Spleen (tissue), 11 donors: ENCODE measurements around the gene GRIK2. TPM values are rescaled to one million over a fixed set of nuclear protein-coding genes. Genes with fewer than 3 reads are reported as not detected.
A peak's percentile ranks its signal among the peaks of the same experiment; 100 is the strongest.

Experiments used
- DNase-seq: peaks from one replicate; pipeline ENCODE4 v3.0.0-alpha.2; 2020
- H3K27ac ChIP-seq, 8 donors: fragments of 200-600 bp; sonication (generic) in 7 of 8; 1 replicate in 4 of 8; 2 replicates in 4 of 8; pipeline versions ENCODE4 v1.5.0 to v1.8.0; 2016 to 2021; ENCODE audit warnings: inconsistent platforms in 4 of 8, mild to moderate bottlenecking in 4 of 8, moderate library complexity in 1 of 8
- H3K27me3 ChIP-seq, 7 donors: fragments of 200-600 bp; sonication (generic) in 6 of 7; replicated peaks in 1 of 7; 1 replicate in 4 of 7; 2 replicates in 3 of 7; pipeline versions ENCODE4 v1.5.0 to v1.8.0; 2016 to 2021; ENCODE audit warnings: inconsistent platforms in 3 of 7, mild to moderate bottlenecking in 1 of 7
- H3K36me3 ChIP-seq, 6 donors: fragments of 200-600 bp; sonication (generic) in 5 of 6; 1 replicate in 4 of 6; 2 replicates in 2 of 6; pipeline versions ENCODE4 v1.5.0 to v1.8.0; 2016 to 2021; ENCODE audit warnings: inconsistent platforms in 2 of 6
- H3K4me1 ChIP-seq, 6 donors: fragments of 200-600 bp; sonication (generic) in 5 of 6; 1 replicate in 3 of 6; 2 replicates in 3 of 6; pipeline versions ENCODE4 v1.5.0 to v1.8.0; 2016 to 2021; ENCODE audit warnings: inconsistent platforms in 3 of 6
- H3K4me3 ChIP-seq, 8 donors: fragments of 200-600 bp; sonication (generic) in 7 of 8; 1 replicate in 4 of 8; 2 replicates in 4 of 8; pipeline versions ENCODE4 v1.5.0 to v1.8.0; 2016 to 2021; ENCODE audit warnings: inconsistent platforms in 4 of 8, mild to moderate bottlenecking in 4 of 8, moderate library complexity in 2 of 8
- H3K9me3 ChIP-seq, 8 donors: fragments of 200-600 bp; sonication (generic) in 7 of 8; 1 replicate in 4 of 8; 2 replicates in 4 of 8; pipeline versions ENCODE4 v1.5.0 to v1.8.0; 2016 to 2021; ENCODE audit warnings: inconsistent platforms in 4 of 8
- CTCF ChIP-seq, 11 experiments: fragments of 200-600 bp in 7 of 11; fragments of 450-650 bp in 4 of 11; sonication (generic) in 4 of 11; IDR thresholded peaks in 8 of 11; conservative IDR thresholded peaks in 3 of 11; 1 replicate in 7 of 11; 2 replicates in 4 of 11; pipeline versions ENCODE4 v1.4.0 to v1.8.0; 2016 to 2021; ENCODE audit warnings: antibody characterized with exemption in 11 of 11, inconsistent platforms in 4 of 11, mild to moderate bottlenecking in 1 of 11
- POLR2A ChIP-seq, 3 donors: fragments of 450-650 bp; IDR thresholded peaks; one replicate each; pipeline ENCODE4 v1.5.1; 2017; ENCODE audit warnings: antibody characterized with exemption in 3 of 3, mild to moderate bottlenecking in 1 of 3
- POLR2AphosphoS5 ChIP-seq, 3 donors: sonication (generic); formaldehyde crosslinking; IDR thresholded peaks; one replicate each; pipeline ENCODE4 v1.5.1; 2017; ENCODE audit warnings: antibody characterized with exemption in 3 of 3
- WGBS, 5 donors: extraction: QIAGEN DNeasy Blood & Tissue Kit in 3 of 5; methylation state at CpG; one replicate each; pipeline versions ENCODE4 v1.1.5 to v1.1.7; 2013 to 2018; 5-methylcytosine and 5-hydroxymethylcytosine counted together
- intact Hi-C: fragments of 100-400 bp; cut with DNase I; formaldehyde crosslinking; loops from one replicate; pipeline ENCODE4 v1.15.0; 2023; ENCODE audit warnings: low total_unique reads
- polyA plus RNA-seq, 3 donors: library from polyadenylated mRNA; stranded (reverse); fragments of 200-250 nt; gene quantifications; one replicate each; pipeline ENCODE4 v1.2.1, GENCODE V29; 2013
- total RNA-seq, 7 donors: library from RNA; depleted of rRNA in 3 of 7; stranded (reverse); fragments of >200 nt in 3 of 7; fragmentation: NEBNext Ultra II Directional in 4 of 7; extraction: Animal tissue kit (Norgen Biotek cat#: 25700) in 4 of 7; gene quantifications; one replicate each; pipeline versions ENCODE4 v1.1.0 to v1.2.1, GENCODE V29; 2016 to 2021
- donor health status: healthy with polysubstance abuse.
- donor health status: DM: no; HTN: no; CAD: no; lungs with moderate emphysema.
- donor health status: DM: no; HTN: no; CAD: no.
- donor health status: Bipolar disorder and iron deficiency.
- donor health status: healthy.
- donor health status: DM: no; HTN: no; CAD: no.
- donor health status: DM: yes; HTN: yes; CAD: no.

The GRIK2 gene
- total and polyA plus RNA-seq, 10 donors = 0.07 to 2.7 (median 0.89) TPM

GRCh38 chr6:101613556-101613955 lies 220.0 kb downstream of the GRIK2 start:
- Histone ChIP-seq H3K9me3 (no peaks in the 10 kb centered on the region), H3K4me1 (no peaks in the 10 kb centered on the region), H3K27ac (no peak overlapping the region), H3K4me3 (no peak overlapping the region), H3K27me3 (no peaks in the 10 kb centered on the region), H3K36me3 (no peaks in the 10 kb centered on the region)
- intact Hi-C loops = no loop called here
- 50 to 69% (median 56%) methylated on average over 2 of the region's 2 CpGs for WGBS, 5 donors
- TF ChIP-seq CTCF (IDR thresholded peaks at IDR 0.05 in 8 of 11, conservative IDR thresholded peaks at IDR 0.05 in 3 of 11) (no peak), POLR2A (IDR thresholded peaks at IDR 0.05) (no peak), POLR2AphosphoS5 (IDR thresholded peaks at IDR 0.05) (no peak)
- DNase-seq = no peak

GRCh38 chr6:101614774-101615173 lies 221.3 kb downstream of the GRIK2 start:
- Histone ChIP-seq H3K9me3 (no peaks in the 10 kb centered on the region), H3K36me3 (no peaks in the 10 kb centered on the region), H3K4me3 (no peak overlapping the region), H3K27me3 (no peaks in the 10 kb centered on the region), H3K27ac (no peak overlapping the region), H3K4me1 (no peaks in the 10 kb centered on the region)
- no peak for TF ChIP-seq POLR2A (IDR thresholded peaks at IDR 0.05)
- no peak for TF ChIP-seq POLR2AphosphoS5 (IDR thresholded peaks at IDR 0.05)
- no peak for TF ChIP-seq CTCF (IDR thresholded peaks at IDR 0.05 in 8 of 11, conservative IDR thresholded peaks at IDR 0.05 in 3 of 11)
- DNase-seq = no peak
- 26 to 50% (median 42%) methylated on average over 1 of the region's 1 CpG for WGBS, 5 donors
- intact Hi-C loops = no loop called here

- TF ChIP-seq POLR2A (IDR thresholded peaks at IDR 0.05) (no peak), POLR2AphosphoS5 (IDR thresholded peaks at IDR 0.05) (no peak), CTCF (IDR thresholded peaks at IDR 0.05 in 8 of 11, conservative IDR thresholded peaks at IDR 0.05 in 3 of 11) (no peak)
- Histone ChIP-seq H3K27ac (no peak overlapping the region), H3K9me3 (peaks cover 0 to 3% (median 0%) of the 10 kb centered on the region in 8 donors), H3K27me3 (no peaks in the 10 kb centered on the region), H3K4me1 (no peaks in the 10 kb centered on the region), H3K36me3 (no peaks in the 10 kb centered on the region), H3K4me3 (no peak overlapping the region)
- DNase-seq = peak; percentile 37
- WGBS, 5 donors = 78 to 83% (median 78%) methylated on average over 6 of the region's 6 CpGs
- intact Hi-C loops = no loop called here
These were observed 232.8 kb downstream of the GRIK2 start for GRCh38 chr6:101626269-101626668.

GRCh38 chr6:101630941-101631340 lies 237.4 kb downstream of the GRIK2 start:
- Histone ChIP-seq H3K9me3 (peaks cover 0 to 3% (median 0%) of the 10 kb centered on the region in 8 donors), H3K4me3 (no peak overlapping the region), H3K27me3 (no peaks in the 10 kb centered on the region), H3K4me1 (no peaks in the 10 kb centered on the region), H3K36me3 (no peaks in the 10 kb centered on the region), H3K27ac (no peak overlapping the region)
- WGBS, 5 donors = 56 to 84% (median 69%) methylated on average over 2 of the region's 2 CpGs
- no peak for DNase-seq
- intact Hi-C loops = no loop called here
- TF ChIP-seq CTCF (IDR thresholded peaks at IDR 0.05 in 8 of 11, conservative IDR thresholded peaks at IDR 0.05 in 3 of 11) (no peak), POLR2A (IDR thresholded peaks at IDR 0.05) (no peak), POLR2AphosphoS5 (IDR thresholded peaks at IDR 0.05) (no peak)
